ENCODE measurements around the gene KCNK15.
"Not testable (repeated sequence)": the region's sequence is repeated elsewhere in the genome, so short reads cannot be mapped to it uniquely, and the experiment has no call there.

Gene KCNK15

DNA sequence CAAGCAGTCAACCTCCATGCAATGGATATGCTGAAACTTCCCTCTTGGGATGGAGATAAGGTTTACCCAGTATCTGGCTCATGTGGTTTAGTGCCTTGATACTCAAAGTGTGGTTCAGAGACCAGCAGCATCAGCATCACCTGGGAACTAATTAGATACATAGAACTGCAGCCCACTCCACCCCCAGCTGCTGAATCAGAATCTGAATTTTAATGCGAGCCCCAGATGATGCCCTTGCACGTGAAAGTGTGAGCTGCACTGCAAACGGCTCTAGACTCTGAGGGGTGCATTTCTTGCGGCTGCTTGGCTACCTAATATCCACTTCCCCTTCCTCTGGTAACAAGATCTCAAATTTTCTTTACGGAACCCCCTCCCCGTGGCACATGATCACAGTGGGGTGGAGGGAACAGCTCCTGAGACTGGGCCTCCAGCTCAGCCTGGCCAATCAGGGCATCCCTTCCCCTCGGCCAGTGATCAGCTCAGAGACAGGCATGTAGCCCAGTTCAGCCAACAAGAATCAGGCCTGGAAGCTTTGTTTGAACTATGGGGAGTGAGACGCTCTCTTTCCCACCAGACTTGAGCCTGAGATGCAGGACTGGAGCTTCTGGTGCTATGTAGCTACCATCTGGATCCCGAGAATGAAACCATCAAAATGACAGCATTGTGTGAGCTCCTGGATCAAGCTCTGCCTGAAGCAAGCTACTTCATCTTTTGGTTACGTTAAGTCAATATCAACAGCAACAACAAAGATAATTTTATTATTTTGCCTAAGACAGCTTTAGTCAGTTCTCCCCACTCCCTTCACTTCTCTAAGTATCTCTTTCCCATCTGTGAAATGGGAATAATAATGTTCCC lies 12.8 kb downstream of the KCNK15 start:
- DNase-seq (ENCODE audit: low read depth): no peak

DNA sequence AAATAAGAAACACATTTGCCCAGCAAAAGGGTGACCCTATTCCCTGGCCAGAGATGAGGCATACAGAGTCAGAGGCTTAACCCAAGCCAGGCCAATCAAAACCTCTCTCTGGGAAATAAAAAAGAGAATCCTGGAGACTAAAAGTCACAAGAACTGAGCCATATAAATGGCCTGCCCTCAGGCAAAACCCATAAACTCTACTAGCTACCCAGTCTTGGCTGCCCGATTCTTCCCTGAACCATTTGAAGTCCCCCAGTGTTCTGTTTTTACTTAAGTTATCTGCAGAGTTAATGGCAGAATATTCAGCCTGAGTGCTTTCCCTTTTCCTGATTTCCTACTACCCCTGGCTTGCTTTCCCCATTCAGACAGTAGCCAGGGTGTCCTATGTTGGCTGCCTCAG lies 13.9 kb downstream of the KCNK15 start:
- DNase-seq (ENCODE audit: low read depth): no peak

DNA sequence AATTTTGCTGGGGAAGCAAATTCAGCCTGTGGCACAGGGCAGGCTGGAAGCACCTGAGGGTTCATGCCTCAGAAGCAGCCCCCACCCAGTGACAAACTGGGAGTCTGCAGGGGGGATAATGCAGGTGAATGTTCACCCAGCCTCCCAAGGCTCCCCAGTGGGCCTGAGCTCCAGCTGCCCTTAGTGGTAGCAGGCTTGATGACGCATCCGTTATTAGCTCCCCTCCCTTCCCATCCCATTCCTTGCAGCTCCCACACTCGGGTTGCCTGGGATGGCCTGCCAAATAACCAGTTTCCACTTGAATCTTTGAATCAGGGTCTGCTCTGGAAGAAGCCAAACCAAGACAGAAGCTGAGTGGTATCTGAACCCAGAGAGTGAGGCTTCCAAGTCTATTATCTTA lies 15.8 kb downstream of the KCNK15 start:
- DNase-seq (ENCODE audit: low read depth): no peak

- DNase-seq (ENCODE audit: low read depth): no peak
Measured at GRCh38 chr20:44762466-44763140, 16.9 kb downstream of the KCNK15 start.

GRCh38 chr20:44763798-44764197 lies 18.1 kb downstream of the KCNK15 start:
- not testable (repeated sequence) for DNase-seq (ENCODE audit: low read depth)

GRCh38 chr20:44765091-44765490 lies 19.4 kb downstream of the KCNK15 start:
- DNase-seq (ENCODE audit: low read depth): no peak

- DNase-seq (ENCODE audit: low read depth): no peak
Measured at GRCh38 chr20:44765701-44766347, 20.2 kb downstream of the KCNK15 start.

- DNase-seq (ENCODE audit: low read depth): no peak
Measured at GRCh38 chr20:44768256-44768655, 22.6 kb downstream of the KCNK15 start.

DNA sequence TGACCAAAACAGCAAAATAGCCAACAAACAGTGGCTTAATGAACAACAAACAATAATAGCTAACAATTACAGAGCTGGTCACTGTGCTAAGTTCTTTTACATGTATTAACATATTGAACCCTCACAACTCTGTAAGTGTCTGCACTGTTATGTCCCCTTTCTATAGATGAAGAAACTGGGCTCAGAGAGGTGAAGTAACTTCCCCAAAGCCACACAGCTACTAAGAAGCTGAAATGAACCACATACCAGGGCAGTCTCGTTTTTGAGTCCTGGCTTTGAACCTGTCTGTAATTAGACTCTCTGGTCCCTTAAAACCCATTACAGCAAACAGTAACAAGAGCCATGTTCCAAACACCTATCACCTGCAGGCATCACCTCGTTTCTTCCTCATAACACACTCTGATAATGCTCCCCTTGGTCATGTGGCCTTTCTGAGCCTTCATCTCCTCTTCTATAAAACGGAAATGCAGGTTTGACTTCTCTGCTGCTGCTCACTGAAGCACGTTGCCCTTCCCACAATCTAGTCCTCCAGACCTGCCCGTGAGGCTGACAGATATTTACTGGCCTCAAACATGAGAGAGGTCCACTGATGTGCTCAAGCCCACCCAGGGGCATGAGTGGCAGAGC lies 23.3 kb downstream of the KCNK15 start:
- DNase-seq (ENCODE audit: low read depth): no peak

- no peak for DNase-seq (ENCODE audit: low read depth)
Measured at GRCh38 chr20:44769481-44769863, 23.8 kb downstream of the KCNK15 start.

- no peak for DNase-seq (ENCODE audit: low read depth)
Measured at GRCh38 chr20:44770484-44771171, 25.0 kb downstream of the KCNK15 start.

- no peak for DNase-seq (ENCODE audit: low read depth)
Measured at GRCh38 chr20:44771172-44771535, 25.5 kb downstream of the KCNK15 start.

DNA sequence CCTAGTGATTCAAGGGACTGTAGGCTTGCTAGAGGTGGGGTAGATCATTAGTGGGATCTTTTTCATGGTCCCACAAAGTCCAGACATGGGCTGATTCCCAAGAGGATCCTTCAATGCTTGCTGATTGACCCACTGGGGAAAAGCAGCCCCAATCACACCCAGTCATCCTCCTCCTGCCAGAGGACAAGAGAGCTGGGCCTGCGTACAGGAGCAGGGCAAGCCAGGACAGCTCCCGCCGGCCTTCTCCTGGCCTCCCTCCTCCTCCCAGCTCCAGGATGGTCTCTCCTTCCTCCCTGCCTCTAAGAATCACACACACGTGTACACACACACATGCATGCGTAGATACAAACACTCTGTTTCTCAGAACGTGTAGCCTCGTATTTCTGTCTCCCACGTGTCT lies 27.0 kb downstream of the KCNK15 start:
- no peak for DNase-seq (ENCODE audit: low read depth)

GRCh38 chr20:44773070-44773829 lies 27.6 kb downstream of the KCNK15 start:
- no peak for DNase-seq (ENCODE audit: low read depth)

- peak; percentile 32 for DNase-seq (ENCODE audit: low read depth)
Measured at GRCh38 chr20:44776980-44777379, 31.3 kb downstream of the KCNK15 start.

GRCh38 chr20:44780226-44780625 lies 34.6 kb downstream of the KCNK15 start:
- DNase-seq (ENCODE audit: low read depth): peak; percentile 51

- no peak for DNase-seq (ENCODE audit: low read depth)
Measured at GRCh38 chr20:44781118-44781517, 35.5 kb downstream of the KCNK15 start.

GRCh38 chr20:44781791-44782190 lies 36.1 kb downstream of the KCNK15 start:
- DNase-seq (ENCODE audit: low read depth): no peak

GRCh38 chr20:44784688-44785087 lies 39.0 kb downstream of the KCNK15 start:
- no peak for DNase-seq (ENCODE audit: low read depth)

GRCh38 chr20:44785768-44786167 lies 40.1 kb downstream of the KCNK15 start:
- no peak for DNase-seq (ENCODE audit: low read depth)

DNA sequence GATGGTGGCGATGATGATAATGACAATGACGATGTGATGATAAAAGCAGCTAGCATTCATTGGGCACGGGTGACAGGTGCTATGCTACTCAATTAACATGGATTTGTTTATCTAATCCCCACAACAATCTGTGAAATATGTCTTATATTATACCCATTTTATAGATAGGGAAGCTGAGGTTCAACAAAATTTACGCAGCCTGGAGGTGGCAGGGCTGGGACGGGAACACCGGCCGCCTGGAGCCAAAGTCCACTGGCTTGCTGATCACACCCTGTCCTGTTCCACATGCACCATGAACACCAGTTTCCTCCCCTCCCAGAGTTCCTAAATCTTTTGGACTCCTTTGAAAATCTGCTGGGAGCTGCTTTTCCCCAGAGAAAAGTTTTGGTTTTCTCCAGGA lies 41.6 kb downstream of the KCNK15 start:
- no peak for DNase-seq (ENCODE audit: low read depth)

Data from iris pigment epithelial cell (primary cell).